Hepatocyte (in vitro differentiated cells): Measurements from ENCODE around the gene DESI1.

ENCODE experiments used
- CTCF ChIP-seq: fragments of 200-600 bp; sonication (generic); IDR thresholded peaks from 2 replicates; pipeline ENCODE4 v1.5.1; 2016; ENCODE audit warnings: antibody characterized with exemption, mild to moderate bottlenecking; ENCODE audit not compliant: poor library complexity
- EZH2phosphoT487 ChIP-seq: fragments of 200-600 bp; sonication (generic); IDR thresholded peaks from one replicate; pipeline ENCODE4 v1.6.1; 2018; ENCODE audit warnings: antibody characterized with exemption, mild to moderate bottlenecking, low read depth, moderate library complexity; ENCODE audit not compliant: unreplicated experiment, severe bottlenecking

GRCh38 chr22:41657709-41658108, 36.9 kb upstream of the DESI1 start:
- no peak for TF ChIP-seq CTCF
- TF ChIP-seq EZH2phosphoT487, result no peak
